T-helper 1 cell treated with Interleukin-12 subunit alpha and Interleukin-12 subunit beta and Interleukin-4 antibody, amounts not matched to agents 30 ng/mL and 1 ng/mL, for 36 hours (primary cell): ENCODE measurements around the gene LBX1. TPM values are rescaled to one million over a fixed set of nuclear protein-coding genes. Genes with fewer than 3 reads are reported as not detected.
"Not testable (repeated sequence)": the region's sequence is repeated elsewhere in the genome, so short reads cannot be mapped to it uniquely, and the experiment has no call there.

ENCODE experiments used
- intact Hi-C: fragments of 100-400 bp; cut with micrococcal nuclease; formaldehyde crosslinking; loops from one replicate; pipeline ENCODE4 v1.15.1; 2024
- total RNA-seq: library from RNA; stranded (reverse); gene quantifications from 2 replicates; pipeline ENCODE4 v1.2.3, GENCODE V29; 2022

The LBX1 gene
- total RNA-seq, 1 donor from 2014 or later = not detected

- intact Hi-C loops = loop anchor here (2.0 kb wide), 2 partner anchors 75 to 83 kb away; no protein-coding TSS in a partner anchor
Measured at GRCh38 chr10:101215397-101216206, 13.7 kb downstream of the LBX1 start.

GRCh38 chr10:101214446-101215396 is 14.5 kb downstream of the LBX1 start:
- intact Hi-C loops = loop anchor here (1.0 to 2.0 kb wide), 5 partner anchors 24 to 567 kb away; no protein-coding TSS in a partner anchor

DNA sequence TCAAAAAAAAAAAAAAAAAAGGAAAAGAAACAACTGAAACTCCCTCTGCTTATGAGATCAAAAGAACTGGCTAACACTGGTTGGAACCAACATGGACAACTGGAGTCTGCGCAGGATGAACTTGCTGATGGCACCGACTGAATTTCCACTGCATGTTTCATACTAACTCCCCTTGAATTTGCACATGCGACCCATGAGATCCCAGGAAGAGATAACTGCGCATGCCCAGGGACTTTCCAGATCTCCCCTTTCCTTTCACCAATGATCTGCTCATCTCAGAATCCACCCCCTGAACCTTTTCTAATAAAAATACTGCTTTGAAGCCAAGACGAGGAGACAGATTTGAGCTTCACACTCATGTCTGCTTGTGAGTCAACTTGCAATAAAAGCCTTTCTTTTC is 20.7 kb downstream of the LBX1 start:
- intact Hi-C loops = no loop called here

DNA sequence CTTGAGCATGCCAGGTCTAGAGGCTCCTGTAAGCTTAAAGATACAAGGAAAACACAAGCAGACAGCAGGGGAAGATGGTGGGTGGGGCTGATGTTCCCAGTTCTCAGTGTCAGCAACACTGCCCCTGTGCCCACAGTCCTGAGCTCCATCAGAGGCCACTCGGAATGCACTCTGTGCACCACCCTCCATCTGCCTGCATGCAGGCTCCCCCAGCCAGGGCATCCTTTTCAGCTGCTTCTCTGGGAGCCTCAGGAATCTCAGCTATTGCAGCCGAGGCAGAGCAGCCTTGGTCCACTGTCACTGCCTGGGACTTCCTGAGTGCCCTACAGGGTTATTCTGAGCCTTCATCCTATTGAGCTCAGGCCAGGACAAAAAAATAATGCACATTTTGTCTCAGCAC is 22.2 kb downstream of the LBX1 start:
- intact Hi-C loops = no loop called here

DNA sequence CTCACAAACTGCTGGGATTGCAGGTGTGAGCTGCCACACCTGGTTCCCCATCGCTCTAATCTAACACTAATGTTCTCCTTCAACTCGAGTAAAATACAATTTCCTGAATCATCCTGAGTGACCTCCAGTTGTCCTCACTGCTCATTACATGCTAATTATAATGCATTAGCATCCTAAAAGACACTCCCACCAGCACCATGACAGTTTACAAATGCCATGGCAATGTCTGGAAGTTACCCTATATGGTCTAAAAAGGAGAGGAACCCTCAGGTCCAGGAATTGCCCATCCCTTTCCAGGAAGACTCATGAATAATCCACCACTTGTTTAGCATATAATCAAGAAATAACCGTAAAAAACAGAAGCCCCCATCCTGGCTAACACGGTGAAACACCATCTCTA is 26.6 kb downstream of the LBX1 start:
- intact Hi-C loops = not testable (repeated sequence)

- intact Hi-C loops = not testable (repeated sequence)
Measured at GRCh38 chr10:101198326-101198977, 30.8 kb downstream of the LBX1 start.

GRCh38 chr10:101195921-101196320 is 33.3 kb downstream of the LBX1 start:
- intact Hi-C loops = no loop called here

DNA sequence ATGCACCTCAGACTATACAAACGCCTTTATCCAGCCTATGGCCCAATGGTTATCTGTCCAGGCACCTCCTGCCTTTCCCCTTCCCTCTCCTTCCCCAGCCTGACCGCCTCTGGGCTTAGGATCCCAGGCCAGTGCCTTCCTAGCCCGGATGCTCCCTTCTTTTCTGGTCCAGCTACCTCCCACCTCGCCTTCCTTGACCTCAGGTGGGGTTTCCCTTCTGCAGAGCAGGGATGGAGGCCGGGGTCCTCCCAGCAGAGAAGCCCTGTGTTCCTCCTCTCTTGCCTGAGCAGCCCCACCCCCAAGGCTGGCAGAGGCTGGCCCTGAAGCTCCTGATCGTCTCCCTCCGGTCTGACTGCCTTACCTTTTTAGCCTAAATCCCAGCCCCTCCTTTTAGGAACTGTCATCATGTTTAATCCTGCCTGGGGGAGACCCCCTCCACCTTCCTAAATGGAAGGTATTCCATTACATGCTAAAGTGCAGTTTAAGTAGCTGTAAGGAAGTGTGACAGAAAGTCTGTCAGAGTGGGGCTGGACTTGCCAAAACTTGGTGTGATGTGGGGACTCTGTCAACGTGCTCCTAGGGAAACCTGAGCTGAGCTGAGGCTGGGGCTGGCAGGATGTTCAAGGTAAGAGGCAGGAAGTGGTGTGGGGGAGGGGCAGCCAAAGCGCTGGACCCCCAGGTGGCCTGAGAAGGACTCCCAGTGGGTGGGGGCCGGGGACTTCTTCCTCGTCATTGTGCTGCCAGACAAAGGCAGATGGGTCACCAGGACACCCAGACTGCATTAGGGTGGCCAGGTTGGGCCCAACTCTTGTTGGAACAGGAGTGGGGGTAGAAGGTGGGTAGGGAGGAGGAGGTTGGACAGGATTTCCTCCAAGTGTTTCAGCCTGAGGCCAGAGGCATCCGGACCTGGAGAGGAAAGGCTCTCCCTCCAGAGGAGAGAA is 39.5 kb downstream of the LBX1 start:
- intact Hi-C loops = no loop called here

DNA sequence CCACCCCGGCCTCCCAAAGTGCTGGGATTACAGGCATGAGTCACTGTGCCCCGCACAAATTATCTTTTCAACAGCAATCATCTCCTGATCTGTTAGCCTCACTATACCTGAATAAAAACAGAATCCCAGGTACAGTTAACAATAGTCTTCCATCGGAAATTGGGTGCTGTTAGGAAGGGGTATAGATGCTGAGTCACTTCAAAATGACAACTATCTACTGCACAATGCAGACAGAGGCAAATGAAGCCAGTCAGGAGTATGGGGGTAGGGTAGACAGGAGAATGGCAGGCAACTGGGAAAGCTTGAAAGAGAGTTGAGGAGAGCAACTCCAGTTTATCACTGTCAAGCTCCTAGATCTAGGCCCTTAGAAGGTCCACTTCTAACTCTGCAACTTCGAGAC is 40.3 kb downstream of the LBX1 start:
- intact Hi-C loops = no loop called here

GRCh38 chr10:101183458-101184183 is 45.6 kb downstream of the LBX1 start:
- intact Hi-C loops = no loop called here

GRCh38 chr10:101182936-101183335 is 46.3 kb downstream of the LBX1 start:
- intact Hi-C loops = no loop called here

Other genes with a start within 250 kb of the LBX1 start
- gene MRPL43, start 242.0 kb downstream of the LBX1 start, total RNA-seq = 46.6 and 50.6 TPM in 2 replicates
- 17.0 and 17.2 TPM in 2 replicates for gene TWNK, start 241.9 kb downstream of the LBX1 start, total RNA-seq
- gene LZTS2, start 229.7 kb downstream of the LBX1 start, total RNA-seq = 17.4 and 19.2 TPM in 2 replicates
- 0.46 and 0.71 TPM in 2 replicates for gene PDZD7, start 198.3 kb downstream of the LBX1 start, total RNA-seq
- gene SFXN3, start 198.2 kb downstream of the LBX1 start, total RNA-seq = 34.6 and 38.9 TPM in 2 replicates
- gene KAZALD1, start 167.5 kb downstream of the LBX1 start, total RNA-seq = 0.34 and 0.47 TPM in 2 replicates
- not detected in 2 replicates for gene TLX1, start 98.2 kb downstream of the LBX1 start, total RNA-seq
- gene BTRC, start 124.7 kb upstream of the LBX1 start, total RNA-seq = 14.8 and 23.6 TPM in 2 replicates